ENCODE data around the gene TNRC18. TPM values are rescaled to one million over a fixed set of nuclear protein-coding genes. Genes with fewer than 3 reads are reported as not detected.

The TNRC18 gene
- polyA plus RNA-seq, 3 donors, result 0.64 to 49.9 (median 0.70) TPM

GRCh38 chr7:5462216-5462615 lies 38.6 kb upstream of the TNRC18 start:
- H3K4me3 Mint-ChIP-seq, result peak overlapping the region; percentile 61 to 75

GRCh38 chr7:5458921-5459480 lies 35.4 kb upstream of the TNRC18 start:
- intact Hi-C loops (cut with micrococcal nuclease), result no loop called here
- Mint-ChIP-seq H3K27me3 (ENCODE audit: low read depth in 3 of 3) (peaks cover 28 to 32% (median 30%) of the 10 kb centered on the region in 3 donors), H3K27ac (peak overlapping the region in 1 of 7 donors; percentile 11), H3K4me1 (peaks cover 39% of the 10 kb centered on the region), H3K9me3 (peaks cover 2 to 11% (median 5%) of the 10 kb centered on the region in 7 donors), H3K4me3 (peak overlapping the region in 1 of 2 donors; percentile 17), H3K36me3 (peaks cover 4 to 8% of the 10 kb centered on the region in 2 donors)
- Histone ChIP-seq H3K79me2 (ENCODE audit: insufficient read depth, low read length) (no peaks in the 10 kb centered on the region), H3K9me3 (replicated peaks in 1 of 2; ENCODE audit: control insufficient read depth in 1 of 2, insufficient read depth in 1 of 2, low read length in 2 of 2) (no peaks in the 10 kb centered on the region), H4K20me1 (ENCODE audit: insufficient read depth, low read length) (no peaks in the 10 kb centered on the region), H3K36me3 (replicated peaks in 1 of 2; ENCODE audit: control insufficient read depth in 1 of 2, insufficient read depth in 2 of 2, low read length in 2 of 2) (no peaks in the 10 kb centered on the region), H3K4me2 (replicated peaks; ENCODE audit: extremely low read depth, low read length, poor library complexity, severe bottlenecking) (no peak overlapping the region), H3K27me3 (ENCODE audit: control insufficient read depth in 2 of 2, insufficient read depth in 2 of 2, low read length in 2 of 2) (peaks cover 0 to 13% of the 10 kb centered on the region in 2 donors), H3K27ac (ENCODE audit: low read depth in 1 of 2, low read length in 2 of 2) (no peak overlapping the region), H3K4me3 (replicated peaks in 1 of 3; ENCODE audit: low read depth in 2 of 3, low read length in 3 of 3) (no peak overlapping the region), H3K4me1 (ENCODE audit: control insufficient read depth in 1 of 2, insufficient read depth in 2 of 2, low read length in 2 of 2) (peaks cover 20 to 22% of the 10 kb centered on the region in 2 donors), H3K9ac (ENCODE audit: insufficient read depth, low read length, poor library complexity, severe bottlenecking) (no peak overlapping the region), H2AFZ (ENCODE audit: insufficient read depth, low read depth, low read length, poor library complexity, severe bottlenecking) (no peak overlapping the region)
- WGBS (ENCODE audit: insufficient coverage), result 85% methylated on average over 6 of the region's 9 CpGs
- no peak for TF ChIP-seq CTCF (IDR thresholded peaks at IDR 0.05)
- no peak for DNase-seq

More at GRCh38 chr7:5462216-5462615, 38.6 kb upstream of the TNRC18 start:
- no peaks in the 10 kb centered on the region for H3K36me3 ChIP-seq (replicated peaks in 1 of 2; ENCODE audit: control insufficient read depth in 1 of 2, insufficient read depth in 2 of 2, low read length in 2 of 2)
- Mint-ChIP-seq H3K36me3 (no peaks in the 10 kb centered on the region), H3K27ac (no peak overlapping the region), H3K27me3 (ENCODE audit: low read depth in 3 of 3) (peaks cover 7 to 12% (median 10%) of the 10 kb centered on the region in 3 donors), H3K4me1 (peaks cover 31% of the 10 kb centered on the region), H3K9me3 (no peaks in the 10 kb centered on the region)
- intact Hi-C loops (cut with micrococcal nuclease), result no loop called here
- H3K27me3 ChIP-seq (ENCODE audit: control insufficient read depth in 2 of 2, insufficient read depth in 2 of 2, low read length in 2 of 2), result no peaks in the 10 kb centered on the region
- H3K4me3 ChIP-seq (replicated peaks in 1 of 3; ENCODE audit: low read depth in 2 of 3, low read length in 3 of 3), result no peak overlapping the region
- H3K4me2 ChIP-seq (replicated peaks; ENCODE audit: extremely low read depth, low read length, poor library complexity, severe bottlenecking), result peak overlapping the region; percentile 51
- DNase-seq, result peak in 1 of 3 donors; percentile 45
- 3% methylated on average over 8 of the region's 10 CpGs for WGBS (ENCODE audit: insufficient coverage)
- H2AFZ ChIP-seq (ENCODE audit: insufficient read depth, low read depth, low read length, poor library complexity, severe bottlenecking), result peak overlapping the region; percentile 57
- TF ChIP-seq CTCF (IDR thresholded peaks at IDR 0.05), result no peak
- no peaks in the 10 kb centered on the region for H4K20me1 ChIP-seq (ENCODE audit: insufficient read depth, low read length)
- H3K27ac ChIP-seq (ENCODE audit: low read depth in 1 of 2, low read length in 2 of 2), result no peak overlapping the region
- peaks cover 18 to 19% of the 10 kb centered on the region in 2 donors for H3K4me1 ChIP-seq (ENCODE audit: control insufficient read depth in 1 of 2, insufficient read depth in 2 of 2, low read length in 2 of 2)
- H3K79me2 ChIP-seq (ENCODE audit: insufficient read depth, low read length), result no peaks in the 10 kb centered on the region
- peak overlapping the region; percentile 17 for H3K9ac ChIP-seq (ENCODE audit: insufficient read depth, low read length, poor library complexity, severe bottlenecking)
- H3K9me3 ChIP-seq (replicated peaks in 1 of 2; ENCODE audit: control insufficient read depth in 1 of 2, insufficient read depth in 1 of 2, low read length in 2 of 2), result no peaks in the 10 kb centered on the region

All from CD14-positive monocyte (primary cell).